GM19395 (cell line): ENCODE measurements around the gene PRKD2.
A peak's percentile ranks its signal among the peaks of the same experiment; 100 is the strongest.
"Not testable (repeated sequence)": the region's sequence is repeated elsewhere in the genome, so short reads cannot be mapped to it uniquely, and the experiment has no call there.

Experiments used
- ATAC-seq: cut with Tn5 transposase; IDR thresholded peaks from one replicate; pipeline ENCODE4 v1.9.1; 2021; ENCODE audit warnings: mild to moderate bottlenecking, moderate library complexity; ENCODE audit not compliant: unreplicated experiment

The PRKD2 gene

DNA sequence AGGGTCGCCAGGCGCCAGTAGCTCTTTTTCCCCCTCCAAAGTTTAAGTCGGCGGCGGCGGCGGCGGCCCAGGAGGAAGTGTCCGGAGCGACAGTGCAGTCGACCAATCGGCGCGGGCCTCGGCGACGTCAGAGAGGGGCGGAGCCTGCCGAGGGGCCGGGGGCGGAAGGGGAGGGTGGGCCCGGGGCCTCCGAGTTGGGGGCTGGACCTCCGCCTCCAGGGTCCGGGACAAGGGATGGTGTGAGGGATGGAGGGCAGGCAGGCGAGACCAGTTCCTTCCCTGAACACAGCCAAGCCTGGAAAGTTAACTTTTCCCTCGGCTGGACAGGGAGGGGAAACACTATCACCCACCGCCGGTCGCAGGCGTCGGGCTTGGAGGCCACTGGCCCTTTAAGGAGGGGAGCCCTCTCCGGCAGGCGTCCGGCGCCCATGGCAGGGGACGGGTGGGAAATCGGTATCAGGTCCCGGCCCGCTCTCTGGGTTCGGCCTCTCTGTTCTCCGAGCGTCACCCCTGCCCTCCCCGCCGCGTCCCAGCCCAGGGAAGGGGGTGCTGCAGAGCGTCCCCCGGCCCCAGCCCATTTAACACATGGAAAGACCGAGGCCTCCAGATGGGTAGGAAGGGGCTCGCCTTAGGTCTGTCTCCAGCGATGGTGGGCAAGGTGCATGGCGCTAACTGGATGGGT, at the start of gene PRKD2:
TSS of gene PRKD2 (minus strand) at position 81 of the 682 bp plus-strand sequence. CDS start 744 bp downstream, outside the sequence.
- peak; percentile 37 for ATAC-seq

- ATAC-seq: no peak
Observed at GRCh38 chr19:46764817-46765291, 47.9 kb upstream of the PRKD2 start.

- ATAC-seq: no peak
Observed at GRCh38 chr19:46762245-46762890, 45.5 kb upstream of the PRKD2 start.

DNA sequence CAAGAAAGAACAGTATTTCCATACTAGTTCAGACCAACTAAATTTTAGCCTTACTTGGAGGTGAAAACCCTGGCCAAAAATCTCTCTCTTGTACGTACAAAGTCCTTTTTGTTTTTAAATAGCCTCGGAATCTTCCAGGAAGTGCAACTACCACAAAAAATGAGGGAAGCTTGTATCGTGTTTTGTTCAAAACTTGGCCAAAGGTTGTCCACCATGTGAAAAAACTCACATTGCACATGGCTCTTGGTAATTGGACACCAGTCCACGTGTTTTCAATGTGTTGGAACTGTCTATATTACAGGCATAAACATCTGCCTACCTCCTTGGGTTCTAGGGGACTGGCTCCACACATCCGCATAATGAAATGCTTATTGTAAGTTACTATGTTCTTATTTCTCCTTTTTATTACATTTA, 44.5 kb upstream of the PRKD2 start:
- ATAC-seq: no peak

DNA sequence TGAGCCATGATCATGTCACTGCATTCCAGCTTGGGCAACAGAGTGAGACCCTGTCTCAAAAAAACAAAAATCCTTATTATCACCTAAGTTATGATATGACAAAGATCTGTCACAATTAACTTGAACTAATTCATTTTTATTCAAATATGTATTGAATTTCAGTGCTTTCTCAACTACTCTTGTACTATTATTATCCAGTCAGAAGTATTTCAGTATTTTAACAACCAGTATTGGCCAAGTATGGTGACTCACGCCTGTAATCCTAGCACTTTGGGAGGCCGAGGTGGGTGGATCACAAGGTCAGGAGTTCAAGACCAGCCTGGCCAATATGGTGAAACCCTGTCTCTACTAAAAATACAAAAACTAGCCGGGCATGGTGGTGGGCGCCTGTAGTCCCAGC, 44.0 kb upstream of the PRKD2 start:
- ATAC-seq: not testable (repeated sequence)

- ATAC-seq: no peak
Observed at GRCh38 chr19:46760363-46760762, 43.4 kb upstream of the PRKD2 start.

- ATAC-seq: no peak
Observed at GRCh38 chr19:46759817-46760333, 43.0 kb upstream of the PRKD2 start.

DNA sequence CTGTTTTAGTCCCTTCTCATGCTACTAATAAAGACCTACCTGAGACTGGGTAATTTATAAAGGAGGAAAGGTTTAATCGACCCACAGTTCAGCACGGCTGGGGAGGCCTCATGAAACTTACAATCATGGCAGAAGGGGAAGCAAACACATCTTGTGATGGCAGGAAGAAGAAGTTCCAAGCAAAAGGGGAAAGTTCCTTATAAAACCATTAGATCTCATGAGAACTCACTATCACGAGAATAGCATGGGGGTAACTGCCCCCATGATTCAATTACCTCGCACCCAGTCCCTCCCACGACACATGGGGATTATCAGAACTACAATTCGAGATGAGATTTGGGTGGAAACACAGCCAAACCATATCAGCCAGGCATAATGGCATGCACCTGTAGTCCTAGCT, 42.3 kb upstream of the PRKD2 start:
- no peak for ATAC-seq

DNA sequence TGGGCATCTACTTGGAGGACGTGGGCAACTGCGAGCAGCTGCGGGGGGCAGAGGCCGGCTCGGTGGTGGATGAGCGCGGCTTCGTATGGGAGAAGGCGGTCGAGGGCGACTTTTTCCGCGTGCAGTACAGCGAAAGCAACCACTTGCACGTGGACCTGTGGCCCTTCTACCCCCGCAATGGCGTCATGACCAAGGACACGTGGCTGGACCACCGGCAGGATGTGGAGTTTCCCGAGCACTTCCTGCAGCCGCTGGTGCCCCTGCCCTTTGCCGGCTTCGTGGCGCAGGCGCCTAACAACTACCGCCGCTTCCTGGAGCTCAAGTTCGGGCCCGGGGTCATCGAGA, 39.6 kb upstream of the PRKD2 start:
- no peak for ATAC-seq

- ATAC-seq: no peak
Observed at GRCh38 chr19:46755853-46756543, 39.1 kb upstream of the PRKD2 start.

- no peak for ATAC-seq
Observed at GRCh38 chr19:46755077-46755852, 38.4 kb upstream of the PRKD2 start.

- no peak for ATAC-seq
Observed at GRCh38 chr19:46753420-46754155, 36.7 kb upstream of the PRKD2 start.

GRCh38 chr19:46748325-46749109, 31.6 kb upstream of the PRKD2 start:
- ATAC-seq: no peak

GRCh38 chr19:46746281-46747057, 29.6 kb upstream of the PRKD2 start, which contains the start of gene STRN4:
TSS of gene STRN4 (minus strand) at chr19:46746450. CDS start at chr19:46746430, 20 bp downstream.
- no peak for ATAC-seq

DNA sequence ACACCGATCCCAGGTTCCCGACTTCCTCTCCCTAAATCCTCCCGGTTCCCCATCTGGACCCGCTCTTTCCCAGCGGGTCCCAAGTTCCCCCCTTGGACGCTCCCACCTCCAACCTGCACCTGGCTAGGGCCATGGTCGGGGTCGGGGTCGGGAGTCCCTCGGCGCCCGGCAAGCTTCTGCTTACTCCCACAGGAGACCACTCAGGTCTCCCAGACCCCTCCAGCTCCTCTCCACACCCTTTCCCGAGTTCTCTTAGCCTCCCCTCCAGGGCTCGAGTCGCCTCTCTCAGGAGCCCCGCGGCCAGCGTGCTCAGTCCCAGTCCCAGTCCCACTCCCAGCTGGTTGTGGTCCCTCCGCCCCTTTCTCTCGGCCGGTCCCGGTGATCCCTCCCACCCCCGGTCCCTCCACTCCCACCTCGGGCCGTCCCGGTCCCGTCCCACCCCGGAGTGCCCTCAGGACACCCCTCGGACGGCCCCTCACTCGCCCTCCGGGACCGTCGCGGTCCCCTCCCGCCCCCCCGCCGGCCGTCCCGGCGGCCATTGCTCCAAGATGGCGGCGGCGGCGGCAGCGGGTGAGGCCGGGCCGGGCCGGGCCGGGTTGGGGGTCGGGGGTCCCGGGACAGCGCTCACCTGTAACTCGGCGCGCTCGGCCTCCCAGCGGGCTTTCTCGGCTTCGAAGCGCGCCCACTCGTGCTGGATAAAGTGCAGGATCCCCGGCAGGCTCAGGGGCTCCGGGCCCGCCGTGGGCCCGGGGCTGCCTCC, 28.8 kb upstream of the PRKD2 start, which contains the start of gene FKRP:
TSS of gene FKRP (plus strand) at position 537 of the 760 bp plus-strand sequence. CDS start 9,394 bp downstream, outside the sequence.
- no peak for ATAC-seq

GRCh38 chr19:46745030-46745429, 28.1 kb upstream of the PRKD2 start:
- no peak for ATAC-seq

GRCh38 chr19:46744005-46744691, 27.2 kb upstream of the PRKD2 start:
- no peak for ATAC-seq
